HepG2 (cell line): ENCODE measurements around the gene LCTL. TPM values are rescaled to one million over a fixed set of nuclear protein-coding genes. Genes with fewer than 3 reads are reported as not detected.

Experiments used
- ARNTL ChIP-seq: sonication (generic); formaldehyde crosslinking; IDR thresholded peaks from 2 replicates; pipeline ENCODE4 v1.4.0; 2020; ENCODE audit warnings: mild to moderate bottlenecking, missing genetic modification reagents
- CHCHD3 ChIP-seq: sonication (generic); formaldehyde crosslinking; IDR thresholded peaks from 2 replicates; pipeline ENCODE4 v1.8.0; 2022; ENCODE audit warnings: mild to moderate bottlenecking, missing genetic modification reagents, moderate library complexity
- ETV5 ChIP-seq: IDR thresholded peaks from 2 replicates; pipeline ENCODE4 v1.6.1; 2018; ENCODE audit warnings: missing biosample characterization, missing genetic modification reagents, inconsistent platforms, borderline replicate concordance
- KDM1A ChIP-seq: IDR thresholded peaks from 2 replicates; pipeline ENCODE4 v1.6.1; 2016; ENCODE audit warnings: missing compliant biosample characterization
- MIER2 ChIP-seq: IDR thresholded peaks from 2 replicates; pipeline ENCODE4 v1.6.1; 2016; ENCODE audit warnings: missing biosample characterization, missing genetic modification reagents
- MTA1 ChIP-seq: sonication (generic); formaldehyde crosslinking; IDR thresholded peaks from 2 replicates; pipeline ENCODE4 v1.4.0; 2020; ENCODE audit warnings: missing genetic modification reagents, mild to moderate bottlenecking, borderline replicate concordance
- MTF2 ChIP-seq: sonication (generic); formaldehyde crosslinking; IDR thresholded peaks from 2 replicates; pipeline ENCODE4 v1.5.0; 2020; ENCODE audit warnings: missing genetic modification reagents, borderline replicate concordance
- NAIF1 ChIP-seq: sonication (generic); formaldehyde crosslinking; IDR thresholded peaks from 2 replicates; pipeline ENCODE4 v1.5.0; 2020; ENCODE audit warnings: mild to moderate bottlenecking, missing genetic modification reagents, borderline replicate concordance
- NKX3-1 ChIP-seq: sonication (generic); formaldehyde crosslinking; IDR thresholded peaks from 2 replicates; pipeline ENCODE4 v1.5.0; 2020; ENCODE audit warnings: missing genetic modification reagents
- NR3C1 ChIP-seq: sonication (generic); formaldehyde crosslinking; IDR thresholded peaks from 2 replicates; pipeline ENCODE4 v1.4.0; 2020; ENCODE audit warnings: missing genetic modification reagents
- PHF20 ChIP-seq: sonication (generic); formaldehyde crosslinking; IDR thresholded peaks from 2 replicates; pipeline ENCODE4 v1.5.0; 2020; ENCODE audit warnings: mild to moderate bottlenecking, missing genetic modification reagents
- POLR2AphosphoS5 ChIP-seq: IDR thresholded peaks from 2 replicates; pipeline ENCODE4 v1.6.1; 2012; ENCODE audit warnings: low read depth, low read length
- SMAD9 ChIP-seq: sonication (generic); formaldehyde crosslinking; IDR thresholded peaks from 2 replicates; pipeline ENCODE4 v1.5.1; 2020; ENCODE audit warnings: mild to moderate bottlenecking, missing genetic modification reagents
- SNAI1 ChIP-seq: sonication (generic); formaldehyde crosslinking; IDR thresholded peaks from 2 replicates; pipeline ENCODE4 v1.5.0; 2020; ENCODE audit warnings: mild to moderate bottlenecking, missing genetic modification reagents, borderline replicate concordance
- SP1 ChIP-seq, 2 experiments: fragments of 450-650 bp in 1 of 2; sonication (generic) in 1 of 2; formaldehyde crosslinking in 1 of 2; IDR thresholded peaks; 2 replicates each; pipeline versions ENCODE4 v1.4.0 to v1.6.1; 2016 to 2020; ENCODE audit warnings: missing genetic modification reagents in 1 of 2
- SSRP1 ChIP-seq: IDR thresholded peaks from 2 replicates; pipeline ENCODE4 v1.6.1; 2016; ENCODE audit warnings: control low read depth
- TAF1 ChIP-seq: sonication (generic); formaldehyde crosslinking; IDR thresholded peaks from 2 replicates; pipeline ENCODE4 v1.4.0; 2020; ENCODE audit warnings: missing genetic modification reagents
- TEAD2 ChIP-seq: sonication (generic); formaldehyde crosslinking; IDR thresholded peaks from 2 replicates; pipeline ENCODE4 v1.9.0; 2021; ENCODE audit warnings: missing genetic modification reagents
- TGIF2 ChIP-seq: IDR thresholded peaks from 2 replicates; pipeline ENCODE4 v1.6.1; 2016; ENCODE audit warnings: control low read depth, missing compliant biosample characterization
- XBP1 ChIP-seq: sonication (generic); formaldehyde crosslinking; IDR thresholded peaks from 2 replicates; pipeline ENCODE4 v1.5.0; 2020; ENCODE audit warnings: missing genetic modification reagents
- ZBTB3 ChIP-seq: sonication (generic); formaldehyde crosslinking; IDR thresholded peaks from 2 replicates; pipeline ENCODE4 v1.4.0; 2020; ENCODE audit warnings: low read depth, mild to moderate bottlenecking, moderate library complexity, missing genetic modification reagents, borderline replicate concordance
- ZMYM4 ChIP-seq: sonication (generic); formaldehyde crosslinking; IDR thresholded peaks from 2 replicates; pipeline ENCODE4 v1.8.1; 2023; ENCODE audit warnings: mild to moderate bottlenecking, missing genetic modification reagents
- ZNF101 ChIP-seq: sonication (generic); formaldehyde crosslinking; IDR thresholded peaks from 2 replicates; pipeline ENCODE4 v1.4.0; 2020; ENCODE audit warnings: mild to moderate bottlenecking, low read depth, missing genetic modification reagents, borderline replicate concordance
- ZNF24 ChIP-seq: fragments of 450-650 bp; IDR thresholded peaks from 2 replicates; pipeline ENCODE4 v1.6.1; 2017; ENCODE audit warnings: antibody characterized with exemption, mild to moderate bottlenecking
- ZNF326 ChIP-seq: sonication (generic); formaldehyde crosslinking; IDR thresholded peaks from 2 replicates; pipeline ENCODE4 v1.4.0; 2020; ENCODE audit warnings: missing genetic modification reagents, borderline replicate concordance
- ZNF331 ChIP-seq: sonication (generic); formaldehyde crosslinking; IDR thresholded peaks from 2 replicates; pipeline ENCODE4 v1.4.0; 2020; ENCODE audit warnings: missing genetic modification reagents
- ZNF552 ChIP-seq: sonication (generic); formaldehyde crosslinking; IDR thresholded peaks from 2 replicates; pipeline ENCODE4 v1.9.0; 2022; ENCODE audit warnings: missing genetic modification reagents, mild to moderate bottlenecking, borderline replicate concordance
- ZNF569 ChIP-seq: sonication (generic); formaldehyde crosslinking; IDR thresholded peaks from 2 replicates; pipeline ENCODE4 v1.5.0; 2020; ENCODE audit warnings: mild to moderate bottlenecking, missing genetic modification reagents, moderate library complexity, borderline replicate concordance
- ZNF577 ChIP-seq: sonication (generic); formaldehyde crosslinking; IDR thresholded peaks from 2 replicates; pipeline ENCODE4 v1.4.0; 2020; ENCODE audit warnings: mild to moderate bottlenecking, low read depth, missing genetic modification reagents, borderline replicate concordance
- ZNF605 ChIP-seq: sonication (generic); formaldehyde crosslinking; IDR thresholded peaks from 2 replicates; pipeline ENCODE4 v1.8.0; 2022; ENCODE audit warnings: mild to moderate bottlenecking, missing genetic modification reagents
- polyA plus RNA-seq, 8 experiments: library from polyadenylated mRNA; depleted of rRNA in 3 of 8; stranded (reverse) in 7 of 8; unstranded in 1 of 8; fragments of >200 nt; fragmentation: Illumina TruSeq in 4 of 8; extraction: Trizol in 4 of 8; gene quantifications; 2 replicates each; pipeline versions ENCODE4 v1.2.1 to v1.2.3, GENCODE V29; 2011 to 2016; ENCODE audit warnings: low read depth in 4 of 8, missing spikeins in 1 of 8, mixed read lengths in 1 of 8; ENCODE audit not compliant: insufficient read depth in 1 of 8
- total RNA-seq, 5 experiments: library from RNA; depleted of rRNA; stranded (reverse); fragments of >200 nt; fragmentation: Illumina TruSeq; extraction: Trizol; gene quantifications; 2 replicates each; pipeline ENCODE4 v1.2.3, GENCODE V29; 2016; ENCODE audit warnings: low read depth in 1 of 5
- TF ChIP-seq, protein P1 (sequence below): sonication (generic); formaldehyde crosslinking; IDR thresholded peaks from 2 replicates; pipeline ENCODE4 v1.5.1; 2020; ENCODE audit warnings: mild to moderate bottlenecking, missing genetic modification reagents, moderate library complexity
- TF ChIP-seq, protein P2 (sequence below): sonication (generic); formaldehyde crosslinking; IDR thresholded peaks from 2 replicates; pipeline ENCODE4 v1.4.0; 2020; ENCODE audit warnings: missing genetic modification reagents

Gene LCTL
- total and polyA plus RNA-seq, 2 of the 13 experiments (the other 11 are each of a cell fraction or from before 2014, with no cell fraction given), result 0.96 to 1.4 TPM

- TF ChIP-seq PHF20 (CRISPR knock-in tag) (no peak; the same call in 1 of the 2 replicates), TEAD2 (CRISPR knock-in tag) (no peak), ZMYM4 (CRISPR knock-in tag) (no peak), ZNF101 (CRISPR knock-in tag) (no peak), MTF2 (CRISPR knock-in tag) (no peak), TAF1 (peak; percentile 45; the same call in 1 of the 2 replicates), ZNF24 (no peak), ZNF605 (no peak; the same call in 1 of the 2 replicates), ZNF577 (no peak), NR3C1 (CRISPR knock-in tag) (no peak), MTA1 (CRISPR knock-in tag) (no peak), SNAI1 (CRISPR knock-in tag) (no peak), ZNF569 (no peak), ZBTB3 (CRISPR knock-in tag) (no peak), MIER2 (CRISPR knock-in tag) (no peak), CHCHD3 (CRISPR knock-in tag) (no peak), NKX3-1 (CRISPR knock-in tag) (no peak), SSRP1 (CRISPR knock-in tag) (no peak), POLR2AphosphoS5 (peak; percentile 61), TGIF2 (0 out of 2 replicates have a peak, but pooled peaks have one; percentile 31), ZNF331 (CRISPR knock-in tag) (no peak), NAIF1 (CRISPR knock-in tag) (no peak), ZNF326 (CRISPR knock-in tag) (no peak), XBP1 (CRISPR knock-in tag) (no peak), KDM1A (CRISPR knock-in tag) (no peak), ARNTL (CRISPR knock-in tag) (no peak), ZNF552 (no peak), SMAD9 (no peak), ETV5 (no peak), SP1 (IDR thresholded peaks at IDR 0.05) (no peak), SP1 (CRISPR knock-in tag; IDR thresholded peaks at IDR 0.05) (no peak)
- TF ChIP-seq, protein P1, sequence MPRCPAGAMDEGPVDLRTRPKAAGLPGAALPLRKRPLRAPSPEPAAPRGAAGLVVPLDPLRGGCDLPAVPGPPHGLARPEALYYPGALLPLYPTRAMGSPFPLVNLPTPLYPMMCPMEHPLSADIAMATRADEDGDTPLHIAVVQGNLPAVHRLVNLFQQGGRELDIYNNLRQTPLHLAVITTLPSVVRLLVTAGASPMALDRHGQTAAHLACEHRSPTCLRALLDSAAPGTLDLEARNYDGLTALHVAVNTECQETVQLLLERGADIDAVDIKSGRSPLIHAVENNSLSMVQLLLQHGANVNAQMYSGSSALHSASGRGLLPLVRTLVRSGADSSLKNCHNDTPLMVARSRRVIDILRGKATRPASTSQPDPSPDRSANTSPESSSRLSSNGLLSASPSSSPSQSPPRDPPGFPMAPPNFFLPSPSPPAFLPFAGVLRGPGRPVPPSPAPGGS (CRISPR knock-in tag), result no peak
- TF ChIP-seq, protein P2, sequence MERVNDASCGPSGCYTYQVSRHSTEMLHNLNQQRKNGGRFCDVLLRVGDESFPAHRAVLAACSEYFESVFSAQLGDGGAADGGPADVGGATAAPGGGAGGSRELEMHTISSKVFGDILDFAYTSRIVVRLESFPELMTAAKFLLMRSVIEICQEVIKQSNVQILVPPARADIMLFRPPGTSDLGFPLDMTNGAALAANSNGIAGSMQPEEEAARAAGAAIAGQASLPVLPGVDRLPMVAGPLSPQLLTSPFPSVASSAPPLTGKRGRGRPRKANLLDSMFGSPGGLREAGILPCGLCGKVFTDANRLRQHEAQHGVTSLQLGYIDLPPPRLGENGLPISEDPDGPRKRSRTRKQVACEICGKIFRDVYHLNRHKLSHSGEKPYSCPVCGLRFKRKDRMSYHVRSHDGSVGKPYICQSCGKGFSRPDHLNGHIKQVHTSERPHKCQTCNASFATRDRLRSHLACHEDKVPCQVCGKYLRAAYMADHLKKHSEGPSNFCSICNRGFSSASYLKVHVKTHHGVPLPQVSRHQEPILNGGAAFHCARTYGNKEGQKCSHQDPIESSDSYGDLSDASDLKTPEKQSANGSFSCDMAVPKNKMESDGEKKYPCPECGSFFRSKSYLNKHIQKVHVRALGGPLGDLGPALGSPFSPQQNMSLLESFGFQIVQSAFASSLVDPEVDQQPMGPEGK, result peak; percentile 13; the same call in 1 of the 2 replicates
Measured at GRCh38 chr15:66581972-66582537, 16.3 kb upstream of the LCTL start (continued).
